Right atrium auricular region (tissue), 2 donors: ENCODE data around the gene TRAPPC3. TPM values are rescaled to one million over a fixed set of nuclear protein-coding genes. Genes with fewer than 3 reads are reported as not detected.
A peak's percentile ranks its signal among the peaks of the same experiment; 100 is the strongest.

Experiments used
- DNase-seq: peaks from one replicate; pipeline ENCODE4 v3.0.0-alpha.2; 2019; ENCODE audit warnings: low spot score
- H3K27ac ChIP-seq, 2 donors: fragments of 200-600 bp; sonication (generic); 1 replicate in 1 of 2; 2 replicates in 1 of 2; pipeline ENCODE4 v1.5.1; 2016 to 2019
- H3K27me3 ChIP-seq, 2 donors: fragments of 200-600 bp; sonication (generic); one replicate each; pipeline versions ENCODE4 v1.5.1 to v1.6.0; 2017 to 2019
- H3K36me3 ChIP-seq: fragments of 200-600 bp; sonication (generic); one replicate; pipeline ENCODE4 v1.5.1; 2016
- H3K4me1 ChIP-seq, 2 donors: fragments of 200-600 bp; sonication (generic); one replicate each; pipeline versions ENCODE4 v1.5.1 to v1.6.0; 2017 to 2019
- H3K4me3 ChIP-seq, 2 donors: fragments of 200-600 bp; sonication (generic); 1 replicate in 1 of 2; 2 replicates in 1 of 2; pipeline ENCODE4 v1.5.1; 2017 to 2019; ENCODE audit warnings: mild to moderate bottlenecking in 1 of 2, moderate library complexity in 1 of 2
- H3K9me3 ChIP-seq, 2 donors: fragments of 200-600 bp; sonication (generic); one replicate each; pipeline ENCODE4 v1.5.1; 2019
- total RNA-seq, 2 donors: library from RNA; depleted of rRNA; stranded (reverse); fragments of >200 nt; gene quantifications; one replicate each; pipeline ENCODE4 v1.1.0, GENCODE V29; 2016
- TF ChIP-seq, protein P1 (sequence below), 2 donors: fragments of 200-600 bp; sonication (generic); IDR thresholded peaks; one replicate each; pipeline ENCODE4 v1.5.1; 2019; ENCODE audit warnings: antibody characterized with exemption in 2 of 2

The TRAPPC3 gene
- total RNA-seq, 2 donors from 2014 or later, result 62.0 to 81.6 TPM

DNA sequence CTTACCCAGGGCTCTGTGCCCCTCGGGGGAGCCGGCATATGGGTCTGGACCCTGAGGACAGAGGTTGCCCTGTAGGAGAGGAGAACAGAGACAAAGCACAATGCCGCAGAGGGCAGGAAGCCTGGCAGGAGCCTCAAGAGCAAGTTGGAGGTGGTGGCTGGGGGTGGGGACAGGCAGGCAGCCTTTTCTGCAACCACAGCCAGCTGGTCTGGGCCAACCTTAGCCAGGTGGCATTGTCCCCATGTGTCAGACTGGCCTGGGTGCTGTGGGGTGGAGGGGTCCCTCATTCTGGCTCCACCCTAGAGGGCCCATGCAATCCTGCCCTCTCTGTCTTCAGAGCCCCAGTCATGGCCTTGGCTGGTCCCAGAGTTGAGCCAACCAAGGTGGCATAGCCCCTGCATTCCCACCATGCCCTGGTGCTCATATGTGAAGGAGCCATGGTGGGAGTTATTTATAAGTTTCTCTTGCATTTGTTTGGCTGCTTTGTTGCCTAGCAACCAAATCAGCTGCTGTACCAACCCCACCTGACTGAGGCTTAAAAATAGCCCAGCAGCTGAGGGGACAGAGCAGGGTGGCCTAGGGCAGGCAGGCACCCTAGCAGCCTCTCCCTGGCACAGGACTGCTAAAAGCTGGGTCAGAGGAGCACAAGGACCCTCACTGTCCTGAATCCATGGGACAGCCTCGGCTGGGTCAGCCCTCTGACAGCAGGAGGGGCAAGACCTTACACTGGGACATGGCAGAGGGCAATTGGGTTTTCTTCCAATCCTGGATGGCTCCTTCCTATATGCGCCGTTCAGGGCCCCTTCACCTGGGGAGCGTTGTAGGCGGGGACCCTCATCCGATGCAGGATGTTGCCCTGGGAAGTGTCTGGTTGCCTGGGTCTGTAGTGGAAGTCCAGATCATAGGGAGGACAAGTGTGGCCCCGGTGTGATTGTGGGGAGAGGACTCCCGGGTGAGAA, 26.1 kb upstream of the TRAPPC3 start:
- DNase-seq, result no peak
- Histone ChIP-seq H3K27me3 (no peaks in the 10 kb centered on the region), H3K4me1 (peaks cover 0 to 85% of the 10 kb centered on the region in 2 donors), H3K9me3 (no peaks in the 10 kb centered on the region), H3K27ac (peak overlapping the region; percentile 88 to 100), H3K36me3 (peaks cover 96% of the 10 kb centered on the region), H3K4me3 (peak overlapping the region in 1 of 2 donors; percentile 4)
- TF ChIP-seq, protein P1, sequence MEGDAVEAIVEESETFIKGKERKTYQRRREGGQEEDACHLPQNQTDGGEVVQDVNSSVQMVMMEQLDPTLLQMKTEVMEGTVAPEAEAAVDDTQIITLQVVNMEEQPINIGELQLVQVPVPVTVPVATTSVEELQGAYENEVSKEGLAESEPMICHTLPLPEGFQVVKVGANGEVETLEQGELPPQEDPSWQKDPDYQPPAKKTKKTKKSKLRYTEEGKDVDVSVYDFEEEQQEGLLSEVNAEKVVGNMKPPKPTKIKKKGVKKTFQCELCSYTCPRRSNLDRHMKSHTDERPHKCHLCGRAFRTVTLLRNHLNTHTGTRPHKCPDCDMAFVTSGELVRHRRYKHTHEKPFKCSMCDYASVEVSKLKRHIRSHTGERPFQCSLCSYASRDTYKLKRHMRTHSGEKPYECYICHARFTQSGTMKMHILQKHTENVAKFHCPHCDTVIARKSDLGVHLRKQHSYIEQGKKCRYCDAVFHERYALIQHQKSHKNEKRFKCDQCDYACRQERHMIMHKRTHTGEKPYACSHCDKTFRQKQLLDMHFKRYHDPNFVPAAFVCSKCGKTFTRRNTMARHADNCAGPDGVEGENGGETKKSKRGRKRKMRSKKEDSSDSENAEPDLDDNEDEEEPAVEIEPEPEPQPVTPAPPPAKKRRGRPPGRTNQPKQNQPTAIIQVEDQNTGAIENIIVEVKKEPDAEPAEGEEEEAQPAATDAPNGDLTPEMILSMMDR (IDR thresholded peaks at IDR 0.05), result no peak

DNA sequence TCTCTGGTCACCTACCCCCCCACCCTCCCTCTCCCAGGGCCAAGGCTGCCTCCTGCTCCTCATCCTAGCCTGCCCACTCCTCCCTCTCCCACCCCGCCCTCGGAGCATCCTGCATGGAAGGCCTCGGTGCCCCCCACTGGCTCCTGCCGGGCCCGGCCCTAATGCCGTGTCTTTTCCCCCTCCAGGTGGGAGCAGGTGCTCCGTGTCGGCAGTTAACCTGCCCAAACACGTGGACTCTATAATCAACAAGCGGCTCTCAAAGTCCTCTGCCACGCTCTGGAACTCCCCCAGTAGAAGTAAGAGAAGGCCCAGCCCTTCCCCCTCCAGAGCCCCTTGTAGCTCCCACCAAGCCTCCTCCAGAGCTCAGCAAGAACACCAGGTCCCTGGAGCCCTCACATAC, 25.4 kb upstream of the TRAPPC3 start:
- Histone ChIP-seq H3K9me3 (no peaks in the 10 kb centered on the region), H3K4me3 (no peak overlapping the region), H3K36me3 (peaks cover 88% of the 10 kb centered on the region), H3K27ac (peak overlapping the region; percentile 88 to 100), H3K4me1 (peaks cover 0 to 92% of the 10 kb centered on the region in 2 donors), H3K27me3 (no peaks in the 10 kb centered on the region)
- TF ChIP-seq, protein P1 (IDR thresholded peaks at IDR 0.05), result no peak
- DNase-seq, result no peak

DNA sequence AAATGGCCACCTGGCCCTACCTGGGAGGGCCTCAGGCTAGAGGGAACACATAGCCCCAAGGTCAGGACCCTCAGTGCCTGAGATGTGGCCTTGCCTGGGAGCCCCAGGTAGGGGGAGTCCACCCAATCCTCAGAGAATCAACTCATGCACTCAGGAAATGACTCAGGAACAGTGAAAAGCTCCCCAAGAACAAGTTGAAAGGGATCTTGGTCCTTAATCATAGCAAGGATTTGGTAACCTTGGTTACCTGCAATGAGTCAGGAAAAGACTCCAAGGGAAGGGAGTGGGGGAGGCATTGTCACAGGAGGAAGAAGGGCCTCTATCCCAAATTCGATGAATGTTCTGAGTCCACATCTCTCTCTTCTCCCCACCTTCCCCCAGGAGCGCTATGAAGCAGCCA, 23.7 kb upstream of the TRAPPC3 start:
- Histone ChIP-seq H3K4me1 (peaks cover 0 to 98% of the 10 kb centered on the region in 2 donors), H3K27me3 (no peaks in the 10 kb centered on the region), H3K4me3 (no peak overlapping the region), H3K9me3 (no peaks in the 10 kb centered on the region), H3K27ac (peak overlapping the region; percentile 88 to 100), H3K36me3 (peaks cover 71% of the 10 kb centered on the region)
- no peak for DNase-seq
- TF ChIP-seq, protein P1 (IDR thresholded peaks at IDR 0.05), result no peak

DNA sequence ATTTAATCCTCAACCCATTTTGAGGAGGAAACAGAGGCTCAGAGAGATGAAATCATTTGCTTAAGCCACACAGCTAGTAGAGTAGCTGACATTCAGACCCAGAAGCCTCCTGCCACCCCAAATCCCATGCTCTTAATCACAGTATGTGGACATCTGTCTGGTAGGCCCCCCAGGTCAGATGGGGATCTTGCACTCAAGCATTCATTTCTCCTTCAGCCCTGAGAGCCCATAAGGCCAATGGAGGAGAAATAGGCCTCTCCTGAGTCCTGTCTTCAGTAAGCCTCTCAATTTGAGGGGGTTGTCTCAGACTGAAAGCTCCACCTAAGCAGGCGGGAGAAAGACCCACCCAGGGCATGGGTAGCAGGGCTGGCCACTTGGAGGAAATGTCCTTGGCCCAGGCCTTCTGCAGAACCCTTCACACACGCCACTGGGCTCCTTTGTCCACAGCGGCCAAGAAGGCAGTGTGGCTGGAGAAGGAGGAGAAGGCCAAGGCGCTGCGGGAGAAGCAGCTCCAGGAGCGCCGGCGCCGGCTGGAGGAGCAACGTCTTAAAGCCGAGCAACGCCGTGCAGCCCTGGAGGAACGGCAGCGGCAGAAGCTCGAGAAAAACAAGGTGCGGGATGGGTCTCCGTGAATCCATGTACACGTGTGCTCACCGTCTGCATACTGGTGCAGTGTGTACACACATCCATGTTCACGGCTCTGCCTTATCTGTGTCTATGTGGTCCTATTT, 22.9 kb upstream of the TRAPPC3 start:
- Histone ChIP-seq H3K27ac (peak overlapping the region; percentile 88 to 100), H3K36me3 (peaks cover 63% of the 10 kb centered on the region), H3K4me3 (no peak overlapping the region), H3K27me3 (no peaks in the 10 kb centered on the region), H3K9me3 (no peaks in the 10 kb centered on the region), H3K4me1 (peaks cover 0 to 98% of the 10 kb centered on the region in 2 donors)
- no peak for DNase-seq
- TF ChIP-seq, protein P1 (IDR thresholded peaks at IDR 0.05), result no peak

DNA sequence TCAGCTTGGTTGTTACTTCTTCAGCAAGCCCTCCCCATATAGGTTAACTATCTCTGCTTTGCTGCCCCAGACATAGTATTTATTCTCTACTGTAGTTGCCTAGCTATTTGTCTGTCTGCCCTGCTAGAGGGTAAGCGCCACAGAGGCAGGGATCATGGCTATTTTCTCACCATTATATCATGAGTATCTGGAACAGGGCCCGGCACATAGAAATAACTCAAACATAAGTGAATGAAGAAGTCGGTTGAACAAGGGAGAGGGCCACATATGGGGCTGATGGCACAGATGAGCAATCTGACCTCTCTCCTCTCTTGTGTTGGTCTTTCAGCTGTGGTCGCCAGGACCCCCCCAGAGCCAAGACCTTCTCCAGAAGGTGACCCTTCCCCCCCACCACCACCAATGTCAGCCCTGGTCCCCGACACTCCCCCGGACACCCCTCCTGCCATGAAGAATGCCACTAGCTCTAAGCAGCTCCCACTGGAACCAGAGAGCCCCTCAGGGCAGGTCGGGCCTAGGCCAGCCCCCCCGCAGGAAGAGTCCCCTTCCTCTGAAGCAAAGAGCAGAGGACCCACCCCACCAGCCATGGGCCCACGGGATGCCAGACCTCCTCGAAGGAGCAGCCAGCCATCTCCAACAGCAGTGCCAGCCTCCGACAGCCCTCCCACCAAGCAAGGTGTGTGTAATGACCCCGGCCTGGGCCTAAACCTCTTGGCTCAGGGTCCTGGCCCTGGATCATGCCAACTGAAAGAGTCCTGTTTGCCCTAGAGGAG, 21.5 kb upstream of the TRAPPC3 start:
- no peaks in the 10 kb centered on the region for H3K27me3 ChIP-seq
- TF ChIP-seq, protein P1 (IDR thresholded peaks at IDR 0.05), result no peak
- H3K4me3 ChIP-seq, result no peak overlapping the region
- H3K9me3 ChIP-seq, result no peaks in the 10 kb centered on the region
- H3K36me3 ChIP-seq, result peaks cover 50% of the 10 kb centered on the region
- no peak for DNase-seq
- H3K4me1 ChIP-seq, result peaks cover 0 to 98% of the 10 kb centered on the region in 2 donors
- H3K27ac ChIP-seq, result peak overlapping the region; percentile 98 to 100
